ENCODE measurements around the gene RAPGEF3. TPM values are rescaled to one million over a fixed set of nuclear protein-coding genes. Genes with fewer than 3 reads are reported as not detected.

RAPGEF3 gene
- total RNA-seq, 4 donors from 2014 or later, result 18.3 to 48.2 (median 32.5) TPM

DNA sequence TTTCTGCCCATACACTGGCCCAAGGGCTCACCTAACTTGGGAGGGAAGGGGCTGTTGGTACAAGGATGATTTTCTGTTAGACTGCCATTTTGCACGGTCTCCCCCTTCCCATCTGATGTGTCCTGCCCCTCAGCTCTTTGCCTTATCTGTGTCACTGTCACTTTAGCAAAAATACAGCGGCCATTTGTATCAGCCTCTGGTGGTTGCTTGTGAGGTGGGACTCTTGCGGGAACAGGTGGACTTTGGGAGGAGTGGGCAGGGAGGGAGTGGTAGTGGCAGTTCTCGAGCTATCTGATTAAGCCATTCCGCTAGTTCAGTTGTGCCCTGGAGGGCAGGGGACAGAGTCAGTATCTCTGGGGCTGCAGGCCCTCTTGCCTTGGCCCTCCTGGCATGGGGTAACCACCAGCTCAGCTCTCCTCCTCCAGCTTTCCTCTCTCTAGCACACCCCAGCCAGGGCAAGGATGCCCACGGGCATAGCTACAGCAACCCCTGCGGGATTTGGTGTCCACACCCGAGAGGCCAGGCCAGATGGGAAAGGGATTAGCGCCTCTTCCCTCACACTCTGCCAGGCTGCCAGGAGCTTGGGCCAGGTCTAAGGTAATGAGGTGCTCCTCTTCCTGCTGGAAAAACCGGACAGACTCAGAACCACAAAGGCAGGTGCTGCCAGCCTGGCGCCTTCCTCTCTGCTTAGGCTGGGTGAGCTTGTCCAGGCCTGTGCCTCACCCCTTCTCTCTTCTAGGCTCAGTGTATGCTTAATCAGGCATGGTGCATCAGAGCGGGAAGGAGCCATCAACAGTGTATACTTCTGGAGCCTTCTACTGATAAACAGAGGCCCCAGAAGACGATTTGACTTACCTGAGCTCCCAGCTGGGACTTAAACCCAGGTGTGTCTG lies 23.0 kb upstream of the RAPGEF3 start:
- intact Hi-C loops (cut with DNase I), result no loop called here
- DNase-seq (ENCODE audit: extremely low spot score), result no peak
- Histone ChIP-seq H3K27me3 (no peaks in the 10 kb centered on the region), H3K27ac (replicated peaks in 1 of 4) (peak overlapping the region; percentile 27 to 71 (median 31)), H3K9me3 (no peaks in the 10 kb centered on the region), H3K4me1 (peaks cover 31 to 69% (median 61%) of the 10 kb centered on the region in 4 donors), H3K36me3 (peaks cover 28 to 63% (median 63%) of the 10 kb centered on the region in 4 donors), H3K4me3 (no peak overlapping the region)
- TF ChIP-seq, protein P1, sequence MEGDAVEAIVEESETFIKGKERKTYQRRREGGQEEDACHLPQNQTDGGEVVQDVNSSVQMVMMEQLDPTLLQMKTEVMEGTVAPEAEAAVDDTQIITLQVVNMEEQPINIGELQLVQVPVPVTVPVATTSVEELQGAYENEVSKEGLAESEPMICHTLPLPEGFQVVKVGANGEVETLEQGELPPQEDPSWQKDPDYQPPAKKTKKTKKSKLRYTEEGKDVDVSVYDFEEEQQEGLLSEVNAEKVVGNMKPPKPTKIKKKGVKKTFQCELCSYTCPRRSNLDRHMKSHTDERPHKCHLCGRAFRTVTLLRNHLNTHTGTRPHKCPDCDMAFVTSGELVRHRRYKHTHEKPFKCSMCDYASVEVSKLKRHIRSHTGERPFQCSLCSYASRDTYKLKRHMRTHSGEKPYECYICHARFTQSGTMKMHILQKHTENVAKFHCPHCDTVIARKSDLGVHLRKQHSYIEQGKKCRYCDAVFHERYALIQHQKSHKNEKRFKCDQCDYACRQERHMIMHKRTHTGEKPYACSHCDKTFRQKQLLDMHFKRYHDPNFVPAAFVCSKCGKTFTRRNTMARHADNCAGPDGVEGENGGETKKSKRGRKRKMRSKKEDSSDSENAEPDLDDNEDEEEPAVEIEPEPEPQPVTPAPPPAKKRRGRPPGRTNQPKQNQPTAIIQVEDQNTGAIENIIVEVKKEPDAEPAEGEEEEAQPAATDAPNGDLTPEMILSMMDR (IDR thresholded peaks at IDR 0.05), result no peak
- TF ChIP-seq POLR2AphosphoS5 (IDR thresholded peaks at IDR 0.05) (peak in 1 of 2 donors; percentile 19), POLR2A (IDR thresholded peaks at IDR 0.05; ENCODE audit: low read depth) (no peak), EP300 (IDR thresholded peaks at IDR 0.05) (no peak)
- 71% methylated on average over 9 of the region's 13 CpGs for WGBS

DNA sequence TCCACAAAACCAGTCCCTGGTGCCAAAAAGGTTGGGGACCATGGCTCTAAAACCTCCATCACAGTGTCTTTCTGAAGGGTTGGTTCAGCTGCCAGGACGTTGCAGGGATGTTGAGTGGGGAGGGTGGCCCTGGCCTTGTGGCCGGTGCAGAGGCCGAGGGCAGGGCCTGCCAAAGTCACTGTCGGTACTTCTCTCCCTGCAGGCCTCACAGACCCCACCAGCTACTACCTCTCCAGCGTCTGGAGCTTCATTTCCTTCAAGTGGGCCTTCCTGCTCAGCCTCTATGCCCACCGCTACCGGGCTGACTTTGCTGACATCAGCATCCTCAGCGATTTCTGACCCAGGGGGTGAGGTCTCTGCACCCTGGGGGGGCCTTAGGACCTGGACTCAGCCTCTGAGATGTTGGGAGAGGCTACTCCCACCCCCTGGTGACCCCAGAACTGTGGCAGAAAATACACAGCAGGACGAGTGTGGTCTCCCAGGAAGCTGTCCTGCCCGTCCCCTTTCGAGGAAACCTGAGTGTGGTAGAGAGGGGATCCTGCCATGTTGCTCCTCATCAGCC lies 21.3 kb upstream of the RAPGEF3 start:
- TF ChIP-seq, protein P1 (IDR thresholded peaks at IDR 0.05), result no peak
- TF ChIP-seq POLR2AphosphoS5 (IDR thresholded peaks at IDR 0.05), result no peak
- TF ChIP-seq POLR2A (IDR thresholded peaks at IDR 0.05; ENCODE audit: low read depth), result no peak
- TF ChIP-seq EP300 (IDR thresholded peaks at IDR 0.05), result no peak
- intact Hi-C loops (cut with DNase I), result loop anchor here (1.0 to 5.0 kb wide), 3 partner anchors 38 to 63 kb away; no protein-coding TSS in a partner anchor
- DNase-seq (ENCODE audit: extremely low spot score), result no peak
- Histone ChIP-seq H3K4me1 (peaks cover 47 to 74% (median 68%) of the 10 kb centered on the region in 4 donors), H3K27me3 (no peaks in the 10 kb centered on the region), H3K27ac (replicated peaks in 1 of 4) (peak overlapping the region; percentile 51 to 70 (median 61)), H3K36me3 (peaks cover 14 to 46% (median 46%) of the 10 kb centered on the region in 4 donors), H3K9me3 (no peaks in the 10 kb centered on the region), H3K4me3 (no peak overlapping the region)
- WGBS, result 56% methylated on average over 8 of the region's 11 CpGs

DNA sequence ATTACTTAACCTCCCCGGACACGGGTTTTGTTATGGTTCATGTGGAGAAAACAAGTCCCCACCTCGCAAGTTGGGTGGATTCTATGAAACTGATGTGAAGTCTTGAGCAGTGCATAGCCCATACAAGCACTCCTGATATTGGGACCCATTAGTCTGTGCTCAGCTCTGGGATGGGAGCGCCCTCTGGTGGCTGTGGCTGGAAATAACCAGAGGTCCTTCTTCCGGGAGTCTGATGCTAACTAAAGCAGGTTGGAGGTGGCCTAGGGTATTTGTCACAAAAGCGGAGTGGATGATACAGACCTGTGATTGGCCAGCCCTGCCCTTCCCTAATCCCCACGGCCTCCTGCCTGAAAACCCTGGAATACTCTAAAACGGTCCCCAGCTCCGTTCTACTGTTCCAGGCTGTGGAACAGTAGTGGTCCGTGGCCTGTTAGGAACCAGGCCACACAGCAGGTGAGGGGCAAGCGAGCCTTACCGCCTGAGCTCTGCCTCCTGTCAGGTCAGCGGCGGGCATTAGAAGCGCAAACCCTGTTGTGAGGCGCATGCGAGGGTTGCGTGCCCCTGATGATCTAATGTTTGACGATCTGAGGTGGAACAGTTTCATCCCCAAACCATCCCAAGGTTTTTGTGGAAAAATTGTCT lies 20.7 kb upstream of the RAPGEF3 start:
- intact Hi-C loops (cut with DNase I), result loop anchor here (1.0 to 5.0 kb wide), 3 partner anchors 37 to 62 kb away; no protein-coding TSS in a partner anchor
- H3K36me3 ChIP-seq, result peaks cover 8 to 40% (median 40%) of the 10 kb centered on the region in 4 donors
- H3K4me3 ChIP-seq, result no peak overlapping the region
- TF ChIP-seq POLR2AphosphoS5 (IDR thresholded peaks at IDR 0.05) (peak; percentile 44 to 51), EP300 (IDR thresholded peaks at IDR 0.05) (no peak), POLR2A (IDR thresholded peaks at IDR 0.05; ENCODE audit: low read depth) (no peak)
- TF ChIP-seq, protein P1 (IDR thresholded peaks at IDR 0.05), result peak; percentile 94 to 96 (median 96)
- WGBS, result 22% methylated on average over 18 of the region's 19 CpGs
- H3K4me1 ChIP-seq, result peaks cover 53 to 80% (median 73%) of the 10 kb centered on the region in 4 donors
- DNase-seq (ENCODE audit: extremely low spot score), result peak; percentile 99
- no peaks in the 10 kb centered on the region for H3K27me3 ChIP-seq
- H3K9me3 ChIP-seq, result no peaks in the 10 kb centered on the region
- peak overlapping the region; percentile 51 to 80 (median 61) for H3K27ac ChIP-seq (replicated peaks in 1 of 4)

DNA sequence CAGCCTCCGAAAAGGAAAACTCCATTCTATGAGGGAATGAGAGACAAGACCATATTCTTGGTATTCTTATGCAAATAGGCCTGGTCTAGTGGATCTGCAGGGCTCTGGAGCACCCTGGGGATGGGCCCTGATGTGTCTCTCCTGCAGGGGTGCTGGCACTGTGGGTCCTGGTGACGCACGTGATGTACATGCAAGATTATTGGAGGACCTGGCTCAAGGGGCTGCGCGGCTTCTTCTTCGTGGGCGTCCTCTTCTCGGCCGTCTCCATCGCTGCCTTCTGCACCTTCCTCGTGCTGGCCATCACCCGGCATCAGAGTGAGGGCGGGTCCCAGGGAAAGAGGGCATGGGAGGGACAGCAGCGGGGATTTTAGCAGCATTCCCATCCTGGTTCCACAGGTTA lies 20.2 kb upstream of the RAPGEF3 start:
- TF ChIP-seq EP300 (IDR thresholded peaks at IDR 0.05), result no peak
- no peak for TF ChIP-seq POLR2AphosphoS5 (IDR thresholded peaks at IDR 0.05)
- TF ChIP-seq, protein P1 (IDR thresholded peaks at IDR 0.05), result no peak
- no peak for TF ChIP-seq POLR2A (IDR thresholded peaks at IDR 0.05; ENCODE audit: low read depth)
- H3K27me3 ChIP-seq, result no peaks in the 10 kb centered on the region
- DNase-seq (ENCODE audit: extremely low spot score), result no peak
- intact Hi-C loops (cut with DNase I), result loop anchor here (1.0 to 5.0 kb wide), 3 partner anchors 37 to 62 kb away; no protein-coding TSS in a partner anchor
- peaks cover 59 to 85% (median 76%) of the 10 kb centered on the region in 4 donors for H3K4me1 ChIP-seq
- peaks cover 2 to 35% (median 34%) of the 10 kb centered on the region in 4 donors for H3K36me3 ChIP-seq
- WGBS, result 39% methylated on average over 14 of the region's 14 CpGs
- H3K9me3 ChIP-seq, result no peaks in the 10 kb centered on the region
- no peak overlapping the region for H3K4me3 ChIP-seq
- H3K27ac ChIP-seq (replicated peaks in 1 of 4), result peak overlapping the region in 2 of 4 donors; percentile 8 to 80

All from esophagus muscularis mucosa (tissue), 4 donors.